Smooth muscle cell (in vitro differentiated cells): Measurements from ENCODE around the gene VRK1. TPM values are rescaled to one million over a fixed set of nuclear protein-coding genes. Genes with fewer than 3 reads are reported as not detected.

Source experiments
- DNase-seq: peaks from one replicate; lab custom pipeline; 2025; ENCODE audit not compliant: unreplicated experiment; lab: John Stamatoyannopoulos, UW
- H2AFZ ChIP-seq: fragments of 200-600 bp; sonication (generic); 2 replicates; pipeline ENCODE4 v1.6.0; 2016; ENCODE audit warnings: antibody characterized with exemption, low read depth, mild to moderate bottlenecking
- H3F3A ChIP-seq: fragments of 200-600 bp; sonication (generic); 2 replicates; pipeline ENCODE4 v1.6.0; 2017; ENCODE audit warnings: antibody characterized with exemption, low read depth
- H3K27ac ChIP-seq: fragments of 200-600 bp; sonication (generic); 2 replicates; pipeline ENCODE4 v1.5.1; 2016; ENCODE audit warnings: low read depth, mild to moderate bottlenecking
- H3K27me3 ChIP-seq: fragments of 200-600 bp; sonication (generic); 2 replicates; pipeline ENCODE4 v1.6.1; 2016; ENCODE audit warnings: low read depth, mild to moderate bottlenecking
- H3K36me3 ChIP-seq: fragments of 200-600 bp; sonication (generic); 2 replicates; pipeline ENCODE4 v1.5.1; 2016; ENCODE audit warnings: low read depth
- H3K4me1 ChIP-seq: fragments of 200-600 bp; sonication (generic); 2 replicates; pipeline ENCODE4 v1.5.1; 2016; ENCODE audit warnings: low read depth
- H3K4me2 ChIP-seq: fragments of 200-600 bp; sonication (generic); 2 replicates; pipeline ENCODE4 v1.6.0; 2016; ENCODE audit warnings: mild to moderate bottlenecking
- H3K4me3 ChIP-seq: fragments of 200-600 bp; sonication (generic); 2 replicates; pipeline ENCODE4 v1.5.1; 2016; ENCODE audit warnings: mild to moderate bottlenecking
- H3K79me2 ChIP-seq: fragments of 200-600 bp; sonication (generic); 2 replicates; pipeline ENCODE4 v1.6.0; 2016; ENCODE audit warnings: low read depth, mild to moderate bottlenecking
- H3K9ac ChIP-seq: fragments of 200-600 bp; sonication (generic); 2 replicates; pipeline ENCODE4 v1.6.0; 2016; ENCODE audit warnings: low read depth
- H3K9me3 ChIP-seq: fragments of 200-600 bp; sonication (generic); replicated peaks from 2 replicates; pipeline ENCODE4 v1.5.1; 2016; ENCODE audit warnings: low read depth
- H4K20me1 ChIP-seq: fragments of 200-600 bp; sonication (generic); 2 replicates; pipeline ENCODE4 v1.6.0; 2016; ENCODE audit warnings: low read depth
- WGBS: methylation state at CpG from one replicate; pipeline ENCODE4 v1.1.7; 2016; ENCODE audit warnings: low lambda C conversion rate; 5-methylcytosine and 5-hydroxymethylcytosine counted together
- polyA plus RNA-seq: library from polyadenylated mRNA; unstranded; fragments of >200 nt; fragmentation: Nextera tagmentation; extraction: Ambion mirVana; gene quantifications from 2 replicates; pipeline ENCODE4 v1.2.1, GENCODE V29; 2016
- total RNA-seq: library from RNA; depleted of rRNA; stranded (reverse); fragments of >200 nt; gene quantifications from 2 replicates; pipeline ENCODE4 v1.2.3, GENCODE V29; 2014
- TF ChIP-seq, protein P1 (sequence below): fragments of 200-600 bp; sonication (generic); IDR thresholded peaks from 2 replicates; pipeline ENCODE4 v1.5.1; 2017; ENCODE audit warnings: borderline replicate concordance, mild to moderate bottlenecking, antibody characterized with exemption; ENCODE audit not compliant: insufficient read depth, poor library complexity, severe bottlenecking

VRK1 gene
- total and polyA plus RNA-seq, 2 experiments from 2014 or later = 13.7 to 13.9 TPM

- peaks cover 5% of the 10 kb centered on the region for H3K27me3 ChIP-seq
- no peaks in the 10 kb centered on the region for H3K79me2 ChIP-seq
- 84% methylated on average over 5 of the region's 5 CpGs for WGBS
- no peak overlapping the region for H2AFZ ChIP-seq
- H3K36me3 ChIP-seq = no peaks in the 10 kb centered on the region
- no peaks in the 10 kb centered on the region for H3K4me1 ChIP-seq
- TF ChIP-seq, protein P1, sequence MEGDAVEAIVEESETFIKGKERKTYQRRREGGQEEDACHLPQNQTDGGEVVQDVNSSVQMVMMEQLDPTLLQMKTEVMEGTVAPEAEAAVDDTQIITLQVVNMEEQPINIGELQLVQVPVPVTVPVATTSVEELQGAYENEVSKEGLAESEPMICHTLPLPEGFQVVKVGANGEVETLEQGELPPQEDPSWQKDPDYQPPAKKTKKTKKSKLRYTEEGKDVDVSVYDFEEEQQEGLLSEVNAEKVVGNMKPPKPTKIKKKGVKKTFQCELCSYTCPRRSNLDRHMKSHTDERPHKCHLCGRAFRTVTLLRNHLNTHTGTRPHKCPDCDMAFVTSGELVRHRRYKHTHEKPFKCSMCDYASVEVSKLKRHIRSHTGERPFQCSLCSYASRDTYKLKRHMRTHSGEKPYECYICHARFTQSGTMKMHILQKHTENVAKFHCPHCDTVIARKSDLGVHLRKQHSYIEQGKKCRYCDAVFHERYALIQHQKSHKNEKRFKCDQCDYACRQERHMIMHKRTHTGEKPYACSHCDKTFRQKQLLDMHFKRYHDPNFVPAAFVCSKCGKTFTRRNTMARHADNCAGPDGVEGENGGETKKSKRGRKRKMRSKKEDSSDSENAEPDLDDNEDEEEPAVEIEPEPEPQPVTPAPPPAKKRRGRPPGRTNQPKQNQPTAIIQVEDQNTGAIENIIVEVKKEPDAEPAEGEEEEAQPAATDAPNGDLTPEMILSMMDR = no peak
- no peak overlapping the region for H3K9ac ChIP-seq
- H3K9me3 ChIP-seq = no peaks in the 10 kb centered on the region
- no peaks in the 10 kb centered on the region for H3F3A ChIP-seq
- no peaks in the 10 kb centered on the region for H4K20me1 ChIP-seq
- H3K4me3 ChIP-seq = no peak overlapping the region
- no peak overlapping the region for H3K4me2 ChIP-seq
- no peak for DNase-seq
- no peak overlapping the region for H3K27ac ChIP-seq
Observed at GRCh38 chr14:96792003-96792402, 5.2 kb upstream of the VRK1 start.

- Histone ChIP-seq H2AFZ (no peak overlapping the region), H3F3A (no peaks in the 10 kb centered on the region), H3K9me3 (no peaks in the 10 kb centered on the region), H3K9ac (no peak overlapping the region), H4K20me1 (no peaks in the 10 kb centered on the region), H3K4me3 (no peak overlapping the region), H3K36me3 (no peaks in the 10 kb centered on the region), H3K27me3 (peaks cover 5% of the 10 kb centered on the region), H3K4me1 (no peaks in the 10 kb centered on the region), H3K4me2 (no peak overlapping the region), H3K79me2 (peaks cover 2% of the 10 kb centered on the region), H3K27ac (no peak overlapping the region)
- 70% methylated on average over 7 of the region's 7 CpGs for WGBS
- DNase-seq = no peak
- TF ChIP-seq, protein P1 = no peak
Observed at GRCh38 chr14:96792591-96792990, 4.6 kb upstream of the VRK1 start.

DNA sequence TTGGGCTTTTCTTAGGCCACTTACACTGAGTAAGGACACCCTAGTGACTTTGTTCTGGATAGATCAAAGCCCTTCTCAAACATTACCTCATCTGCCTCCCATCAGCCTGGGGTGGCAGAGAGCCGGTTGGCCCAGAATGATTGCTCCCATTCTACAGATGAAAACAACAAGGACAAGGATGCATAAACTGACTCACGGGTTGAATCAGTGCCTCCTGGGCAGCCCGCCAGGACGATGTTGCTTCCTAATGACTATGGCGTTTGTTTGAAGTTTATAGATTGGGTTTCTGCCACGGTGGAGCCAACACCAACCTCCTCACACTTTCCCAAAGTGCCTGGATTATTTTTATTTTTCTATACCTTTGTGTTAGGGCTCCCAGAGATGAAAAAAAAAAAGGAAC lies 3.6 kb upstream of the VRK1 start:
- peaks cover 11% of the 10 kb centered on the region for H3K79me2 ChIP-seq
- H3K9ac ChIP-seq = no peak overlapping the region
- peaks cover under 1% of the 10 kb centered on the region for H4K20me1 ChIP-seq
- 81% methylated on average over 6 of the region's 6 CpGs for WGBS
- DNase-seq = no peak
- peaks cover 5% of the 10 kb centered on the region for H3K27me3 ChIP-seq
- no peak overlapping the region for H3K27ac ChIP-seq
- H3K4me2 ChIP-seq = no peak overlapping the region
- TF ChIP-seq, protein P1 = no peak
- no peak overlapping the region for H3K4me3 ChIP-seq
- peaks cover 6% of the 10 kb centered on the region for H3K4me1 ChIP-seq
- H3K9me3 ChIP-seq = no peaks in the 10 kb centered on the region
- no peaks in the 10 kb centered on the region for H3F3A ChIP-seq
- no peaks in the 10 kb centered on the region for H3K36me3 ChIP-seq
- H2AFZ ChIP-seq = no peak overlapping the region

GRCh38 chr14:96795109-96795828 lies 1.9 kb upstream of the VRK1 start:
- no peak for DNase-seq
- TF ChIP-seq, protein P1 = no peak

More at GRCh38 chr14:96795109-96795828, 1.9 kb upstream of the VRK1 start:
- H3F3A ChIP-seq = no peaks in the 10 kb centered on the region
- H3K27me3 ChIP-seq = peaks cover 4% of the 10 kb centered on the region
- no peak overlapping the region for H2AFZ ChIP-seq
- H3K36me3 ChIP-seq = no peaks in the 10 kb centered on the region
- no peak overlapping the region for H3K4me2 ChIP-seq
- peaks cover 28% of the 10 kb centered on the region for H3K79me2 ChIP-seq
- H3K4me3 ChIP-seq = no peak overlapping the region
- H3K27ac ChIP-seq = no peak overlapping the region
- WGBS = 90% methylated on average over 9 of the region's 9 CpGs
- peaks cover 5% of the 10 kb centered on the region for H4K20me1 ChIP-seq
- H3K9ac ChIP-seq = no peak overlapping the region
- peaks cover 11% of the 10 kb centered on the region for H3K4me1 ChIP-seq
- no peaks in the 10 kb centered on the region for H3K9me3 ChIP-seq
